Activated T-helper 1 cell treated with Interleukin-2 at 50 U/mL for 16 hours (primary cell): ENCODE data around the gene EMC8.

Experiments used
- DNase-seq: peaks from one replicate; pipeline ENCODE4 v3.0.0-alpha.2; 2020; ENCODE audit warnings: low read depth

Gene EMC8

DNA sequence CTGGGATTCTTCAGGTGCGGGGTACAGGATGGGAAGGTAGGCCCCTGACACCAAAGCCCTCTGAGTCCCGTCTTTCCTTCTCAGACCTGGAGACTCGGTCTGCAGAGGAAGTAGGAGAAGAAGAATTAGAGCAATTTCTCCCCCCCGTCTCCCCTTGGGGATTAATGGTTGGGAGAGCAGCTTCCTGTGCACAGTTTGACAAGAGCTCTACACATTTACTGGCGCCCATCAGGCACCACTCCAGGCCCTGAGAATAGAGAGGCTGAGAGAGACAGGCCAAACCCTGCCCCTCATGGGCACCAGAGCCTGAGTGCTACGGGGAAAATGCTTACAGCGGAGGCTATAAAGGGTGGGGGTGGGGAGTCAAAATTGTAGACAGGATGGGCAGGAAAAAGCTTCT lies 44.9 kb downstream of the EMC8 start:
- DNase-seq: no peak

DNA sequence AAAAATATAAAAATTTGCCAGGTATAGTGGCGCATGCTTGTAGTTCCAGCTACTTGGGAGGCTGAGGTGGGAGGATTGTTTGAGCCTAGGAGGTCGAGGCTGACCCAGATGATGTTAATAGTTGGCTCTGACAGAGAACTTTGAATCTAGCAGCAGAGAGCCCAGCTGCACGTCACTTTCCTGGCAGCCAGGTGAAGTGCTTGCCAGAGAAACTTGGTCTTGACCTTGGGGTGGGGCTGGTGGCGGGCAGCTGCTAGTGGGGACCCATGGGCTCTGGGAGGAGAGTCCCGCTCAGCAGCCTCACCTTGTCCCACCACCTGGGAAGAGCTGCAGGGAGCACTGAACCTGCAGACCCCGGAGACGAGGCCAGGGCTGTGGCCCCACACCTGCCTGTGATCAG lies 45.4 kb downstream of the EMC8 start:
- DNase-seq: no peak

DNA sequence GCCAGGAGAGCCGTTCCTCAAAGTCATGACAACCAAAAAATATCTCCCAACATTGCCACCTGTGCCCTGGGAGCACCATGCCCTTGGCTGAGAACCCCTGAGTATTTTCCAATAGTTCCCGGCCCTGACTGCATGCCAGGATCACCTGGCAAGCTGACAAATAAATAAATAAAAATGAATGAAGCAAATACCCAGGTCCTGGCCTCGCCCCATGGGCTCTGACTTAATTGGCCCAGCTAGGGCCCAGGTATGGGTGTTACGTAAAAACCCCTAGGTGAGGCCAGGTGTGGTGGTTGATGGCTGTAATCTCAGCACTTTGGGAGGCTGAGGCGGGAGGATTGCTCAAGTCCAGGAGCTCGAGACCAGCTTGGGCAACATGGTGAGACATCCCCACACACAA lies 45.8 kb downstream of the EMC8 start:
- DNase-seq: no peak

DNA sequence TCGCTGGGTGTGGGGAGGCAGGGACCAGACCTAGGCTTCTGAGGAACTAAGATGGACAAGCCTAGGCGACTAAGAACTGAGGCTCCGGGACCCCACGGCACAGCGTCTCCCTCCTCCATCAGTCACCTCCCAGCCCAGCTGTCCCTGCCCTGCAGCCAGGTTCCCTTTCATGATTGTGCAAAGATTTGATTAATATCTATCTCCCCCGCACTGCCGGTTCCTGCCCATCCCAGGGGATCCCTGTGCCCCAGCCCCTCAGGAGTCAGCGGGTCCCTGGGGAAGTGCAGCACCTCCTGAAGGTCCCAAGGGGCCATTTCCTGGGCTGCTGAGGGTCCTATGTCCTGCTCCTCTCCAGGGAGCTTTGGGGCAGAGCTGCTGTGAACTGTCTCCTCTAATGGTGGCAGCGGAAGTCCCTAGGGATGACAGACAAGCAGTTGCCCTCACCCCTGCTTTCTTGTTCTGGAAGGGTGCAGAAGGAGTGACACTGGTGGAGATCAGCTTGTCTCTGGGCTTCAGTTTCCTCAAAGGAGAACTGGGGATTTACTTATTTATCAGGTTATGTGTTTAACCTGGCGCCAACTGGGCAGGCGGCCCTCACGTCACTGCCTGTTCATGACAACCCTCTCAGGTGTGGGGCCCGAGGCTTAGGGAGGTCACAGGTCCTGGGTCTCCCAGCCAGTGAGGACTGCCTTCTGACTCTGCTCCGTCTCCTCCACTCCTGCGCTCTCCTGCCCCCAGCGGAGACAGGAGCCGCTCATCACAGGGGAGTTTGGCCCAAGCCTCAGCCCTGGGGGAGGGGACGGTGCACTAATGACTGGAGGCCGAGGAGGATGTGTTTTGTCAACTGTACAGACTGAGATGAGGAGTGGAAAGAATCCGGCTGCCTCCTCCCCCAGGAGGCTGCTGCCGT lies 46.6 kb downstream of the EMC8 start:
- DNase-seq: no peak

DNA sequence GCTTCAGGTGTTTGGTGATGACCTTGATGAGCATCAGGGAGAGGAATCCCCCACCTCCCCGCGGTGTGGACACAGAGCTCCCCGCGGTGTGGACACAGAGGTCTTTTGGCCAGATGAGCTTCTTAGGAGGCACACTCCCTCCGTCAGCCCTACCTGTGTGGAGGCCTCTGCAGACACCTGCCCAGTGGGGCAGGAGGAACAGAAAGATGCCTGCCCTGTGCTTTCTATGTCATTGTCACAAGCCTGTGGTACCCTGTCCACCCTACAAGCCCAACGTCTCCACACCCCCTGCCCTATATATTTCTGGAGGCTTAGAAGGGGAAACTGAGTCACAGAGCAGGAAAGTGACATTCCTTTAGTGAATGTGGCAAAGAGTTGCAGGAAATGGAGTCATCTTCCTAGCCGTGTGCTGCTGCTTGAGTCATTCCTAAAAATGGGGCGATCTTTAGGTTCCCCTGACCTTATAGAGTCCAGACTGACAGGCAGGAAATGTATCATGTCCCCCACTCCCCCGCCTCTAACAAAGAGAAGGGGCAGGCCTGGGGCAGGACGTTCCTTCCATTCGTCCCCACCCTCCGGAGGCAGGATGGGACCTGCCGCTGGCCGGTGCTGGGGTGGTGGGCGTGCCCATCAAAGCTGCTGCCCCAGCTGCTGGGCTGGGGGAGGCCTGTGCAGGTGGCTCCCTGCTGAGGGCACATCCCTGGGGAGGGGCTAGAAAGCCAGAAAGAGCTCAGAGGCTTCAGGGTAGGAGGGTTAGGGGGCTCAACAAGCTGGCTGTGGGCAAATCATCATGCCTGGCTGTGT lies 47.4 kb downstream of the EMC8 start:
- DNase-seq: no peak

DNA sequence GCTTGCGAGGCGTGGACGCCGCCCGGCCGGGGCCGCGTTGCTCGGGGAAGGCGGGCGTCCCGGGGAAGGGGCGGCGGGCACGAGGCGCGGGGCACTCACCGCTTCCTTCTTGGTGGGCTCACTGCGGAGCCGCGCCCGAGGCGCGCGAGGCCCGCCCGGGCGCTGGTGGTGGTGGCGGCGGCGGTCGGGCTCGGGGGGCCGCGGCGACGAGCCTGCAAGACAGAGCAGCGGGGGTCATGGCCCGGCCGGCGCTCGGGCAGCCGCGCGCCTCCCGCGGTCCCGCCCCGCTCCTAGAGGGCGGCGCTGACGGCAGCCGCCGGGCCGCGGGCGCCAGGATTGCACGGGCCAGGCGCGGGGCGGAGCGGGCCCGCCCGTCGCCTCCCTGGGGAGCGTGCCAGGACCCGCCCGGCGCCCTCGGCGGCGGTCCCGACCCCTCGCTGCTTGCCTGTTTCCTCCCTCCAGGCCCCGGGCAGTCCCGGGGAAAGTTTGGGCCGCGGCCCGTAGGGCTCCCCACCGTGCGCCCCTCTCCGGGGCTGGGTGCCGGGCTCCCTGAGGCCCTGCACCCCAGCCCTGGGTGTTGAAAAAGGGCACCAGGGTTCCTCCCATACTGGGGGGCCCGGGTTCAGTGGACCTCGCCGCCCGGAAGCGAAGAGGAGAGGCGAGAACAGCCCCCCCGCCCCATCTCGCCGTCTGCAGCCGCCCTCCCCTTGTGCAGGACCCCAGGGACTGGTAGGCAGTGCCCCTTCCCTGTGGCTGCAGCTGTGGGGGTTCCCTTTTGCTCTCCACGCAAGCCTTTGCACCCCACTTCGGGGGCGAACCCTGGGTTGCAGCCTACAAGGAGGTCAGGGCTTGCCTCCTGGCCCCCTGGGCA lies 48.3 kb downstream of the EMC8 start, which contains the start of gene C16orf74:
TSS of gene C16orf74 (minus strand) at position 270 of the 871 bp plus-strand sequence. CDS start 15,879 bp downstream, outside the sequence.
- DNase-seq: no peak

DNA sequence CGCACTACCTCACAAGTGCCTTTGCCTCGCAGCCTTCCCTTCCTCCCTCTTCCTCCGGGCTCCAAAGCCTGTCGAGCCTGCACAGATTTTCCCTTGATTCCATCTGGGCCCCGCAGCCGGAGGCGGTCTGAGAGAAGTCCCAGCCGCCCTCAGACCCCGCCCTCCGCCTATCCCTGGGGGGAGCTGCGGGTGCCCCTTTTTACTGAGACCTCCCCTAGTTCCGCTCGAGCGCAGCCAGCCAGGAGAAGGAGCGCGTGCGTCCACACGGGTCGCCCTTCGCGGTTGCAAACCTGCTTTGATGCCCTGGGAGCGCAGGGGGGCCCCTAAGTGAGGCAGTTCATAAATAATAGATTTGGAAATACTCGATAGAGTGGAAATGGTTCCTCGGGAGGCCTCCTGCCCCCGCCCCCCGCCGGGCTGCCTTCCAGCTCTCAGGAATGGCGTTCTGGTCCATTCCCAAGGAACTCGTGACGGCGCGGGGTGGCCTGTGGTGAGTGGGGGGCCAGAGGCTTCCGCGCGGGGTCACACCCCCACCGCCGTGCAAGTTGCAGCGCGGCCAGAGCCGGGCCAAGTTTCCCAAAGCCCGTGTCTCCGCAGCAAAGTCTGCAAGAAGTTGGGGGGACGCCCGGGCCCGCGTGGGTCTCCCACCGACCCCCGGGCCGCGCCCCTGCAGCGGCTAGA lies 49.1 kb downstream of the EMC8 start:
- no peak for DNase-seq

DNA sequence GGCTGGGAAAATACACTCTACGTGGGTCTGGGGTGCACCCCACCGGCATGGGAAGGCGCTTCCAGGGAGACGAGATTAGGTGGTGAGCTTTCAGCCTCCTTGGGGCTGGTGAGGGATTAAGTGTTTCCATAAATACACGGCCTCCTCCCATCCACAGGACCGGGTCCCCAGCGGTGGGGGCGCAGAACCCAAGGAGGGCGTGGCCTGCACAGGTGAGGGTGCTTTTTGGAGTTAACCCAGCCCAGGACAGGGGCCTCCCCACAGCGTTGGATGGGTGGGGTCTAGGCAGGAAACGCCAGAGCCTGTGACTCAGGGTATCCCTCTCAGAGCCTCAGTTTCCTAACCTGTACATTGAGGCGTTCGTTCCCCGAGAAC lies 49.6 kb downstream of the EMC8 start:
- DNase-seq: no peak

DNA sequence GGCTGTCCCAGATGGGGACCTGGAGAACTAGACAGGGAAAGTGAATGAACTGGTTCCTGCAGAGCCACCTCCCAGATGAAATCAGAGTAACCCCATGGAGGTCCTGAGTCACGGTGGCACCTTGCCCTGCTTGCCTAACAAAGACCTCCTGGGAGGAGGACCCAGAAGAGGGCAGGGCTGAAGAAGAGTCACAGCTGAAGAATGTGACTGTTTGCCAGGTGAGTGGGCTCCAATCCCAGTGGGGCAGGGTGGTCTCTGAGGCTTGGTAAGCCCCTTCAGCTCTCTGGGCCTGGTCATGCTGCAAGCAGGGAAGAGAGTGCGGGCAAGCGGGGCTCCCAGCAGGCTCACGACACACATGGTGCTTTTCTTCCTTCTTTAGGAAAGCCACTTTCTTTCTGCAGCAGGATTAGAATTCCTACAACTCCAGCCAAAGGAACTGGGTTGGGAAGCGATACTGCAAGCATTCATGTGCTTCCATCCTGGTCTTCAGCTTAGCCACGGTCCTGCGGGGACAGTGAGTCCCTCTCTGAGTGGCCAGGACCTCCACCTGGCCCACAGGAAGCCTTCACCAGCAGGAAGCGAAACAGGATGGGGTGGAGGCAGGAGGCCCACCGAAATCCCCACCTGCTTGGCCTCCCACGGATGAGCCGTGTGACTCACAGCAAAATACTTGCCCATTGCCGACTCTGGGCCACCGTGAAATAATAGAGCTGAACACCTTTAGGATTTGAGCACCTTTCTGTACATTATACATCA lies 52.7 kb downstream of the EMC8 start:
- DNase-seq: no peak

DNA sequence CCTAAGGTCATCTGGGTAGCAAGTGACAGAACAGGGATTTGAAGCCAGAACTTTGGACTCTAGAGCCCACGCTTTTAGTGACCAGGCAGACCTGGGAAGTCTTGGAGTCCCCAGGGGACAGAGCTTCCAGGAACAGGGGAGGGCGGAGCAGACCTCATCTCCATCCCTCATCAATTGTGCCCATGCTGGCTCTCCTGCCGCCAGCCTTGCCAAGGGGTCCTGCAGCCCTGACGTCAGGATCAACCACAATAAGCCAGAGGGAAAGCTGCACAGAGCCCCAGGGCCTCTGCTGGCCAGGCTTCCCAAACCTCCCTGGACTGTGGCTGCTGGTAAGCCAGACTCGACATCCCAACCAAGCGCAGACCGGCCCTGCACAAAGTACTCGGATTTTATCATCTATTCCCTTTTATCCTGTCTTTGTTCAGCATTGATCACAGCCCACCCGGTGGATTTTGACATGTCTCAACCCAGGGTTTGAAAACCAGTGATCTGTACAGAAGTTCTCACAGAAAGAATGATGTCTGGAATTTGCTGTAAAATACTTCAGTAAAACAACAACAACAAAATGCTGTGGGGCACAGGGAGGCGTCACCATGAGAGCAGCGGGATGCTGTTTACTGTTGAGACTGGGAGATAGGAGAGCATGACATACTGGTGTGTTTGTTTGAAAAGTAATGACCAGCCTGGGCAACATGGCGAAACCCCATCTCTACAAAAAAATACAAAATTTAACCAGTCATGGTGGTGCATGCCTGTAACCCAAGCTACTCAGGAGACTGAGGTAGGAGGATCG lies 60.2 kb downstream of the EMC8 start:
- no peak for DNase-seq

DNA sequence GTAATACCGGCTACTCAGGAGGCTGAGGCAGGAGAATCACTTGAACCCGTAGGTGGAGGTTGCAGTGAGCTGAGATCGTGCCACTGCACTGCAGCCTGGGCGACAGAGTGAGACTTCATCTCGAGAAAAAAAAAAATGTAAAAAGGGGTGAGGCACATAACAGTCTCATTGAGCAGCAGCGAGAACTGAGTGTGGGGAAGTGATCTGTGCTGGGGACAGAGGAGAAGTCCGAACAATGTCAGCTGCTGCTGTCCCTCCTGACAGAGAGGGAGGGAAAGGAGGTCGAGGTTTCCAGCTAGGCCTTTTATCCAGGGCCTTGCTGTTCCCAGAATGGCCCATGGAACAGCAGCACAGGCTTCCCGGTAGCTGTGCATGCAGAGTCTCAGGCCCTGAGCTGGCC lies 62.4 kb downstream of the EMC8 start:
- no peak for DNase-seq

DNA sequence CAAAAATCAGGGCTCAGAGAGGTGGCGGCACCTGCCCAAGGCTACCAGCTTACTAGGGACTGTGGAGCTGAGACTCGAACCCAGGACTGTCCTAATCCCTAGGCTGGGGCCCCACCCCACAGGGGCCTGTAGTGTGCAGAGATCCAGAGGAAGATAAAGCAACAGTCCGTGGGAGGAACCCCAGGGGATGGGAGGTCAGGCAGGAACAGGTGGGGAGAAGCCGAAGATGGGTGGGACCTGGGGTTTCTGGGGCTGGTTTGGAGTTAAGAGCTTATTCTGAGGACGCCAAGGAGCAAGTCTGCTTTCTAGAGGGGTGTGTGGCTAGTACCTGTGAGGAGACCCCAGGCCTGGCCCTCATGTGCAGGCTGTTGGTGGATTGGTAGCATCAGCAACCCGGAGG lies 63.4 kb downstream of the EMC8 start:
- DNase-seq: no peak

DNA sequence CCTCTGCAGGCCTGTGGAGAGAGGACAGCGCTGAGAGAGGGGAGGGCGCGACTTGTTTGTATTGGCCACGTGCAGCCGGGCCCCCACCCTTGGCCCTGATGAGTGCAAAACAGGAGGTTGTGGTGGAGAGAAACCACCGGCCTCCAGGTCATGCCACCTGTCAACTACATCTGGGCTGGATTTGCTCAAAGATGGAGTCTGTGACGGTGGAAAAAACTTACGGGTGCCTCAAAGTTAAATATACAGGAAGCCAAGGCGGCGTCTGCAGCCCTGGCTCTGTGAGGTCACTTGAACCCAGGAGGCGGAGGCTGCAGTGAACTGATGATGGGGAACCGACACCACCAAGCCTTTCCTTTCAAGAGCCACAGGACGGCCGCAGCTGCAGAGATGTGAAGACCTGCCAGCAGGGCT lies 64.1 kb downstream of the EMC8 start:
- DNase-seq: peak; percentile 37

DNA sequence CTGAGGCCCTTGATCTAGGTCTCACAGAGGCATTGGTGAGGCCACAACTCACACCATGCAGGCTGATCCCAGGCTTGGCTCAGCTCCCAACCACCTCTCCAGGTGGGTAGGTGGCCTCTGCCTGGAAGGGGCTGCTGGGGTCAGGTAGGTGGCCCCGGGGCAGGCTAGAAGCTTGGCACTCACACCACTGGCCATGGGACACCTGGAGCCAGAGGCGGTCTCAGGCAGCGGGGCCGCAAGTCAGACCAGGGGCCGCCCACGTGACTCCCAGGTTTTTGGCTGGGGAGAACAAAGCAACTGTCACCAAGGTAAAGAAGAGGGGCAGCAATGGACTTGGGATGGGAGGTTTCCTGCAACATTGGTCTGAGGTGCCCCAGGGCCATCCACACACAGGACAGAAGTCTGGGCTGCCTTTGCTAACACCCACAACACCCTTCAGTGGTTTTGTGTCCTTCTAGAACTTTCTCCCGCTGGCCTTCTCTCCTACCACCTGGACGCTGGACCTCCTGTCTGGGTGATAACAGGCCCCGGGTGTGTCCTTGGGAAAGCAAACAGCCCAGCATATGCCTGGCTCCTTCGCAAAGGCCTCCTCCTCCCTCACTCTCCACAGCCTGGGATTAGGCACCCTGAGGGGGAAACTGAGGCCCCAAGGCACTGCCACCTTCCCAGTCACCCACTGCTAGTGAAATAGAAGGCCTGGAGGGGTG lies 64.9 kb downstream of the EMC8 start:
- DNase-seq: no peak

DNA sequence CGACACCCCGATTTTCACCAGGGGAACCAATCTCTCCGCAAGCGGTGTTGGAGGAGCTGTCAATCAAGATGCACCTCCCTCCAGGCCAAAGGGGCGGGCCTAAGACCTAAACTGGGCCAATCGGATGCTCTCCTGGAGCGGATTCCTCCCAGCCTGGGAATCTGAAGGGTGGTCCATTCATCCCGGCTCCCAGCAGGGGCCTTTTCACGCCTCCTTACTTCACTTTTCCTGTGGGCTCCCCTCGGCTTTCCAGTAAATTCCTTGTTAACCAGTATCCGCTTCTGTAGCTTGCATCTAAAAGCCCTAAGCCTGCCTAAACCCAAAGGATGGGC lies 65.5 kb downstream of the EMC8 start:
- DNase-seq: no peak

DNA sequence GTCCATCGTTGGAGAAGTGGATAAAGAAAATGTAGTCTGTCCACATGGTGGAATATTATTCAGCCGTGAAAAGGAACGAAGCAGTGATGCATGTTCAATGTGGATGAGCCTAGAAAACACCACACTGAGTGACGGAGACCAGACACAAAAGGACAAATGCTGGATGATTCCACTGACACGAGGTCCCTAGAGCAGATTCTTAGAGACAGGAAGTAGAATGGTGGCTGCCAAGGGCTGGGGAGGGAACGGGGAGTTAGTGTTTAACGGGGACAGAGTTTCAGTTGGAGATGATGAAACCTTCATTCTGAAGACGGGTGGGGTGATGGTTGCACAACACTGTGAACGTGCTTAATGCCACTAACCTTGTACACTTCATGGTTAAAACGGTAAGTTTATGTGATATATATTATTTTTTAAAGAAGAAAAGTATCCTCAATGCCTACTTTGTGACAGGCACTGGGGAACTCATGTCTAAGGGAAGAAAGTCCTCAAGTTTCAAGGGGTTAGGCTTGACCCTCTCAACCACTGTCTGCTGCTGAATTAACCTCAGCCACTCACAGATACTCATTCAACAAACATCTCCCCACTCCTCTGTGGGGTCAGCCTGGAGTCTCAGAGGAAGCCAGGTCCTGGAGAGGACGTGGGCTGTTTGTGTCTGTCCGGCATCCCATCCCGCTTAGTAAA lies 66.0 kb downstream of the EMC8 start:
- no peak for DNase-seq

DNA sequence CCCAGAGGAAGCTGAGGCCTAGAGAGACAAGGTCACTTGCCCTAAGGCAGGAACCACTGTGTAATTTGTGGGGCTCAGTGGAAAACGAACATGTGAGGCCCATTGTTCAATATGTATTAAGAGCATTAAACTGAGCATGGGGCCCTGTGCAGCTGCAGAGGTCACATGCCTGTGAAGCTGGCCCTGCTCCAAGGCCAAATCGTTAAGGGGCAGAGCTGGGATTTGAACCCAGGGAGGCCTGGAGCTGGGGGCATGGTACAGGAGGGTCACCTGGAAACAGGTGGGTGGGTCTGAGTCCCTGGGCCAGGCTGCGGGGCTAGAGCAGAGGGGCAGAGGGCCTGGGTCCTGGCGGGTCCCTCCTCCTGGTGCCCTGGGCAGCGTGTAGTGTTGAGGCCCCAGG lies 68.2 kb downstream of the EMC8 start:
- no peak for DNase-seq

DNA sequence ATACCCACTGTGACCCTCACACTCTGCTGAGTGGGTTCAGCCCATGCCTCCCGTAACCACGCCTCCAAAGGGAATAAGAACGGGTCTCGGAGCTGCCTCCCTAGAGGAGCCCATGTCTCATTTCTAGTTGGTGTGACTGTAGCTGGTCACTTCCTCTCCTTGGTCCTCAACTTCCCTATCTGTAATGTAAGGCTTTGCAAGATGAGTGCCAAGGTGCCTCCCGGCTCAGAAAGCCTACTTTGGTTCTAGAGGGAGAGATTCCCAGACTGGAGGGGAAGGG lies 69.2 kb downstream of the EMC8 start:
- no peak for DNase-seq
